ENCODE results near the gene UBA6. TPM values are rescaled to one million over a fixed set of nuclear protein-coding genes. Genes with fewer than 3 reads are reported as not detected.
A peak's percentile ranks its signal among the peaks of the same experiment; 100 is the strongest.

The UBA6 gene
- total and polyA plus RNA-seq, 2 experiments from 2014 or later = 19.8 to 75.2 TPM

DNA sequence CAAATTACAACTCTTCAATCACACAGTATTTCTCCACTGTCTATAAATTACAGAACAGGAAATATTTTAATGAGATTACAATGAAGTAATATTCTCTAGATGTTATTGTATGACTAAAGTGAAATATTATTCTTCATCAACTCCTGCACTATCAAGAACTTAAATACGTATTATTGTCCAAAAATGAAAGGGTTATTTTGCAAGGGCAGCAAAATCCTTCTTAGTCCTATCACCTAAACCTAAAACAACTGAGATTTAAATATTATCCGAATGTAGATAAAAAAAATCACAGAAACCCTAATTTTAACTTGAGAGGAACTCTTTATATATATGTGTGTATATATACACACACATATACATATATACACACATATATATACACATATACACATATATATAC lies 4.9 kb downstream of the UBA6 start:
- H3K27ac ChIP-seq = no peak overlapping the region

DNA sequence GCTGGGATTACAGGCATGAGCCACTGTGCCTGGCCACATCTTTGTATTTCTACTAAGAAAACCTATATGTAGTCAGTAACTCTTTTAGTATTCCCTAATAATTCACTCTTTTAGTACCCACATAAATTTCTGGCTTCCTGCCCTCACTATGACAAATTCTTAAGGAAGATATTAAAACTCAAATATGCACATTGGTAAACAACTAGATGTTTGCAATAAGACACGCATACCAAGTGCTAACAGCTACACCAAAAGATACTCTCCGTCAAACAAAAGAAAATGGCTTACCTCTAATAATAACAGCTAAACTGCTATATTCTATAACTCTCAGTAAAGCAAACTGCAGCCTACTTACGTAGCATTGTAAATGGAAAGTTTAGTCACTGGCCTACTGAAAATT lies 6.3 kb downstream of the UBA6 start:
- Histone ChIP-seq H3K36me3 (peaks cover 5% of the 10 kb centered on the region), H3K9me3 (ENCODE audit: low read depth) (no peaks in the 10 kb centered on the region), H3K4me1 (ENCODE audit: low read depth) (no peaks in the 10 kb centered on the region), H3K27ac (no peak overlapping the region), H3K27me3 (no peaks in the 10 kb centered on the region), H3K4me3 (no peak overlapping the region)
- DNase-seq (ENCODE audit: low read depth in 1 of 2, low spot score in 1 of 2) = no peak
- TF ChIP-seq, protein P1, sequence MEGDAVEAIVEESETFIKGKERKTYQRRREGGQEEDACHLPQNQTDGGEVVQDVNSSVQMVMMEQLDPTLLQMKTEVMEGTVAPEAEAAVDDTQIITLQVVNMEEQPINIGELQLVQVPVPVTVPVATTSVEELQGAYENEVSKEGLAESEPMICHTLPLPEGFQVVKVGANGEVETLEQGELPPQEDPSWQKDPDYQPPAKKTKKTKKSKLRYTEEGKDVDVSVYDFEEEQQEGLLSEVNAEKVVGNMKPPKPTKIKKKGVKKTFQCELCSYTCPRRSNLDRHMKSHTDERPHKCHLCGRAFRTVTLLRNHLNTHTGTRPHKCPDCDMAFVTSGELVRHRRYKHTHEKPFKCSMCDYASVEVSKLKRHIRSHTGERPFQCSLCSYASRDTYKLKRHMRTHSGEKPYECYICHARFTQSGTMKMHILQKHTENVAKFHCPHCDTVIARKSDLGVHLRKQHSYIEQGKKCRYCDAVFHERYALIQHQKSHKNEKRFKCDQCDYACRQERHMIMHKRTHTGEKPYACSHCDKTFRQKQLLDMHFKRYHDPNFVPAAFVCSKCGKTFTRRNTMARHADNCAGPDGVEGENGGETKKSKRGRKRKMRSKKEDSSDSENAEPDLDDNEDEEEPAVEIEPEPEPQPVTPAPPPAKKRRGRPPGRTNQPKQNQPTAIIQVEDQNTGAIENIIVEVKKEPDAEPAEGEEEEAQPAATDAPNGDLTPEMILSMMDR (IDR thresholded peaks at IDR 0.05; ENCODE audit: low read depth, low read length) = no peak

More for the DNA sequence above, 4.9 kb downstream of the UBA6 start:
- TF ChIP-seq, protein P1 (IDR thresholded peaks at IDR 0.05; ENCODE audit: low read depth, low read length) = no peak
- no peaks in the 10 kb centered on the region for H3K9me3 ChIP-seq (ENCODE audit: low read depth)
- H3K27me3 ChIP-seq = no peaks in the 10 kb centered on the region
- no peaks in the 10 kb centered on the region for H3K4me1 ChIP-seq (ENCODE audit: low read depth)
- H3K4me3 ChIP-seq = no peak overlapping the region
- no peak for DNase-seq (ENCODE audit: low read depth in 1 of 2, low spot score in 1 of 2)
- H3K36me3 ChIP-seq = no peaks in the 10 kb centered on the region

DNA sequence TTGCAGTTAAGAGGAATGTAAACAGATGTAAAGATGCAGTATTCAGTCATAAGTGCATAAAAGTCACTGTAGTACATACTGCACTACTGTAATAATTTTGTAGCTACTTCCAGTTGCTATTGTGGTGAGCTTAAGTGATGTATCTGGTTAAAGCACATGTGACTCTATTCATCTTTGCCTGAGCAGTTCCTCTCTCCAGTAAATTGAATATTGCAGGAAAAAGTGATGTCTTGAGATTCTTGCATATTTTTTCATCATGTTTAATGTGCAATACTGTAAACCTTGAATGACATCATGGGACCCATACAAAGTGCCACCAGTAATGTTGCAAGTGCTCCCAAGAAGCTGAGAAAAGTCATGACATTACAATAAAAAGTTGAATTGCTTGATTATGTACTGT lies 9.6 kb downstream of the UBA6 start:
- TF ChIP-seq, protein P1 (IDR thresholded peaks at IDR 0.05; ENCODE audit: low read depth, low read length) = no peak
- H3K36me3 ChIP-seq = peaks cover 5% of the 10 kb centered on the region
- no peak for DNase-seq (ENCODE audit: low read depth in 1 of 2, low spot score in 1 of 2)

DNA sequence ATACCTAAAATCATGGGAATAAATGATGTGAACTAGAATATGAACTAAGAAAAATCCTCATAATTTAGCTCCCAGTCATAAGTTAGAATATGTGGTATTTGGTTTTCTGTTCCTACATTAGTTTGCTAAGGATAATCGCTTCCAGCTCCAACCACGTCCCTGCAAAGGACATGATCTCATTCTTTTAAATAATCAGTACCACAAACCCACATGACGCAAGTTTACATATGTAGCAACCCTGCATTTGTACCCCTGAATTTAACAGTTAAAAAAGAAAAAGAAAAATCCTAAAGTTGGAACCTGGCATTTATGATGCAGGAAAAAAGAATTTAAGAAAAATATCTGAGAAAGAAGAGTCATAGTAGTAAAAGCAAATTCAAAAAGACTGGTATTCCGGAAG lies 13.3 kb downstream of the UBA6 start:
- Histone ChIP-seq H3K27ac (no peak overlapping the region), H3K9me3 (ENCODE audit: low read depth) (no peaks in the 10 kb centered on the region), H3K4me1 (ENCODE audit: low read depth) (no peaks in the 10 kb centered on the region), H3K27me3 (no peaks in the 10 kb centered on the region), H3K4me3 (no peak overlapping the region), H3K36me3 (peaks cover 5% of the 10 kb centered on the region)
- peak in 1 of 2 donors; percentile 66 for DNase-seq (ENCODE audit: low read depth in 1 of 2, low spot score in 1 of 2)
- TF ChIP-seq, protein P1 (IDR thresholded peaks at IDR 0.05; ENCODE audit: low read depth, low read length) = no peak

More for the DNA sequence above, 9.6 kb downstream of the UBA6 start:
- H3K4me1 ChIP-seq (ENCODE audit: low read depth) = no peaks in the 10 kb centered on the region
- no peaks in the 10 kb centered on the region for H3K9me3 ChIP-seq (ENCODE audit: low read depth)
- no peak overlapping the region for H3K4me3 ChIP-seq
- H3K27ac ChIP-seq = no peak overlapping the region
- H3K27me3 ChIP-seq = no peaks in the 10 kb centered on the region

DNA sequence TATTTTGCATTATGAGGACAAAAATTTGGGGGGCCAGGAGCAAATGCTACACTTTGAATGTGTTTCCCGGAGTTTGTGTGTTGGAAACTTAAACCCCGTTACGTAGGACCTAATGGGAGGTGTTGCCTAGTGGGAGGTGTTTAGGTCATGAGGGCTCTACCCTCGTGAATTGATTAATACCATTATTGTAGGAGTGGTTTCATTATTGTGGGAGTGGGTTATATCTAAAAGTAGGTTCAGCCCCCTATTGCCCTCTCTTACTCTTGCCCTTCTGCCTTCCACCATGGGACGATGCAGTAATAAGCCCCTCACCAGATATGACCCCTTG lies 15.5 kb downstream of the UBA6 start:
- peaks cover 14% of the 10 kb centered on the region for H3K36me3 ChIP-seq
- TF ChIP-seq, protein P1 (IDR thresholded peaks at IDR 0.05; ENCODE audit: low read depth, low read length) = no peak
- H3K9me3 ChIP-seq (ENCODE audit: low read depth) = no peaks in the 10 kb centered on the region
- no peaks in the 10 kb centered on the region for H3K4me1 ChIP-seq (ENCODE audit: low read depth)
- no peaks in the 10 kb centered on the region for H3K27me3 ChIP-seq
- H3K27ac ChIP-seq = no peak overlapping the region
- H3K4me3 ChIP-seq = no peak overlapping the region
- no peak for DNase-seq (ENCODE audit: low read depth in 1 of 2, low spot score in 1 of 2)

Measured in cardiac muscle cell (in vitro differentiated cells and primary cell).